ENCODE measurements around the gene IQCN.

IQCN gene

GRCh38 chr19:18317961-18318800 is 43.9 kb upstream of the IQCN start:
- in situ Hi-C loops (cut with HindIII; ENCODE audit: low sequenced_read_pairs), result no loop called here
- TF ChIP-seq CTCF (IDR thresholded peaks at IDR 0.05; ENCODE audit: low read depth, low read length, missing control alignments), result no peak
- no peak overlapping the region for H3K4me3 ChIP-seq (ENCODE audit: low read depth, low read length)
- no peak for DNase-seq (ENCODE audit: low read depth)

GRCh38 chr19:18313398-18313797 is 39.1 kb upstream of the IQCN start:
- DNase-seq (ENCODE audit: low read depth), result no peak
- TF ChIP-seq CTCF (IDR thresholded peaks at IDR 0.05; ENCODE audit: low read depth, low read length, missing control alignments), result no peak
- in situ Hi-C loops (cut with HindIII; ENCODE audit: low sequenced_read_pairs), result no loop called here
- H3K4me3 ChIP-seq (ENCODE audit: low read depth, low read length), result no peak overlapping the region

- no peak for DNase-seq (ENCODE audit: low read depth)
- in situ Hi-C loops (cut with HindIII; ENCODE audit: low sequenced_read_pairs), result no loop called here
- TF ChIP-seq CTCF (IDR thresholded peaks at IDR 0.05; ENCODE audit: low read depth, low read length, missing control alignments), result no peak
- no peak overlapping the region for H3K4me3 ChIP-seq (ENCODE audit: low read depth, low read length)
Observed at GRCh38 chr19:18312092-18312534, 37.9 kb upstream of the IQCN start.

GRCh38 chr19:18311502-18312091 is 37.3 kb upstream of the IQCN start:
- H3K4me3 ChIP-seq (ENCODE audit: low read depth, low read length), result no peak overlapping the region
- TF ChIP-seq CTCF (IDR thresholded peaks at IDR 0.05; ENCODE audit: low read depth, low read length, missing control alignments), result no peak
- no peak for DNase-seq (ENCODE audit: low read depth)
- in situ Hi-C loops (cut with HindIII; ENCODE audit: low sequenced_read_pairs), result no loop called here

- in situ Hi-C loops (cut with HindIII; ENCODE audit: low sequenced_read_pairs), result no loop called here
- no peak for DNase-seq (ENCODE audit: low read depth)
- no peak overlapping the region for H3K4me3 ChIP-seq (ENCODE audit: low read depth, low read length)
- no peak for TF ChIP-seq CTCF (IDR thresholded peaks at IDR 0.05; ENCODE audit: low read depth, low read length, missing control alignments)
Observed at GRCh38 chr19:18310966-18311365, 36.7 kb upstream of the IQCN start.

GRCh38 chr19:18310118-18310909 is 36.1 kb upstream of the IQCN start:
- no peak for DNase-seq (ENCODE audit: low read depth)
- H3K4me3 ChIP-seq (ENCODE audit: low read depth, low read length), result no peak overlapping the region
- TF ChIP-seq CTCF (IDR thresholded peaks at IDR 0.05; ENCODE audit: low read depth, low read length, missing control alignments), result no peak
- in situ Hi-C loops (cut with HindIII; ENCODE audit: low sequenced_read_pairs), result no loop called here

Measured in astrocyte of the cerebellum (primary cell).